ENCODE results near the gene REV1. TPM values are rescaled to one million over a fixed set of nuclear protein-coding genes. Genes with fewer than 3 reads are reported as not detected.

Gene REV1
- total and polyA plus RNA-seq, 2 experiments from 2014 or later = 32.9 to 46.7 TPM

DNA sequence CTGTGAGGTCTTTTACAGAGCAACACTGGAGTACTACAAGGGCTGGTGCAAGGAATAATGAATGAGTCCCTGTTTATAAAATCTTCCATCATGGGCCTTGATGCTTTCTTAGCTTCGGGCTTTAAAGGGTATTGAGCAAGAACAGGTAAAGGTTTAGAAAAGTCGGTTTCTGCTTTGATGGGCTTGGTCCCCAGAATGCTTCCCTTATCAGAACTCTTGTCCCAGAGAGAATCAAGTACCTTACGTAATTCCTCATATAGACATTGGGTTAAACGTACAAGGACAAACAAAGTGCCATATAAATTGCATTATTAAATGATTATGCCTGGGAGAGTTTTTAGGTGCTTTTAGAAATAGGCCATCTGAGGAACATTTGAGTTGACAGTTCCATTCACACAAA lies 24.5 kb upstream of the REV1 start:
- H3K36me3 Mint-ChIP-seq (ENCODE audit: low read depth) = no peaks in the 10 kb centered on the region
- Histone ChIP-seq H3K4me2 (no peak overlapping the region), H3K9me2 (ENCODE audit: insufficient read depth) (no peaks in the 10 kb centered on the region), H3K27ac (ENCODE audit: low read depth) (no peak overlapping the region), H3K4me3 (no peak overlapping the region), H3K36me3 (ENCODE audit: insufficient read depth) (no peaks in the 10 kb centered on the region), H4K20me1 (replicated peaks; ENCODE audit: insufficient read depth) (no peaks in the 10 kb centered on the region), H3K79me2 (replicated peaks; ENCODE audit: insufficient read depth) (no peaks in the 10 kb centered on the region), H3K27me3 (ENCODE audit: insufficient read depth) (no peaks in the 10 kb centered on the region), H3F3A (replicated peaks; ENCODE audit: low read depth) (no peaks in the 10 kb centered on the region), H2AFZ (no peak overlapping the region), H3K4me1 (ENCODE audit: insufficient read depth) (no peaks in the 10 kb centered on the region)
- ATAC-seq (no peak), DNase-seq (ENCODE audit: low spot score) (no peak)
- peaks cover 1% of the 10 kb centered on the region for H3K27me3 Mint-ChIP-seq (ENCODE audit: insufficient read depth, low read depth, poor library complexity)
- no peak overlapping the region for H3K4me3 Mint-ChIP-seq
- no peak overlapping the region for H3K27ac Mint-ChIP-seq
- no peaks in the 10 kb centered on the region for H3K9me3 Mint-ChIP-seq
- TF ChIP-seq ZNF462 (CRISPR knock-in tag; IDR thresholded peaks at IDR 0.05) (no peak), ZNF114 (CRISPR knock-in tag; IDR thresholded peaks at IDR 0.05) (no peak), STAT1 (IDR thresholded peaks at IDR 0.05; ENCODE audit: unreplicated experiment) (no peak), EZH2phosphoT487 (IDR thresholded peaks at IDR 0.05; ENCODE audit: unreplicated experiment) (no peak), REST (IDR thresholded peaks at IDR 0.05; ENCODE audit: unreplicated experiment) (no peak), ZNF331 (CRISPR knock-in tag; IDR thresholded peaks at IDR 0.05; ENCODE audit: low read depth) (no peak), EZH2 (IDR thresholded peaks at IDR 0.05; ENCODE audit: low read depth, unreplicated experiment) (no peak)
- no peaks in the 10 kb centered on the region for H3K4me1 Mint-ChIP-seq

All from GM23338 (cell line).